GM10248 (cell line): ENCODE measurements around the gene EFNA3.
A peak's percentile ranks its signal among the peaks of the same experiment; 100 is the strongest.

ENCODE experiments used
- CTCF ChIA-PET: fragments of 300-600 bp; sonication (Branson Sonifier 250); formaldehyde crosslinking; extraction: SDS; loops from one replicate; lab custom pipeline; 2021; ENCODE audit warnings: antibody characterized with exemption; lab: Yijun Ruan, JAX
- POLR2A ChIA-PET: fragments of 350-650 bp; sonication (Branson Sonifier 250); formaldehyde crosslinking; extraction: SDS; loops from one replicate; lab custom pipeline; 2020; ENCODE audit warnings: antibody characterized with exemption; lab: Yijun Ruan, JAX
- DNase-seq: peaks from one replicate; pipeline ENCODE4 v3.0.0; 2012; ENCODE audit errors: extremely low spot score
- TF ChIP-seq, protein P1 (sequence below): IDR thresholded peaks from 2 replicates; pipeline ENCODE4 v1.5.1; 2012; ENCODE audit warnings: mild to moderate bottlenecking, low read depth; ENCODE audit errors: extremely low read depth, missing control alignments, control extremely low read depth

The EFNA3 gene

DNA sequence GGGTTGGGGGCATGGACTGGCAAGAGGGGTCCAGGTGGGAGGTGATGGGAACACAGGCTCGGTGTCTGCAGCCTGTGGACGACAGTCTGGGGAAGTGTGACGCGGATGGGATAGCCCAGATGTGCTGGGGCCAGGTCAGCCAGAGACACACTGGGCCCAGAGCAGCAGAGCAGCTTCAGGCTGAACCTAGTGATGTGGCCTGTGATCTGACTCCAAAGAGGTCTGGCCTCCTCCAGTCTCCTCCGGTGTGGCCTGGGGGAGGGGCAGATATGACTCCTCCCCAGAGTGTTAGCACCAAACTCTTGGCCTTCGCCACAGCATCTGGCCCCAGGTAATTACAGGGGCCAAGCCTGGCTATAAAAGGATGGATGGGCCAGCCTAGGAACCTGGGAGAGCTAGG, 13.5 kb downstream of the EFNA3 start:
- ChIA-PET POLR2A (interaction anchor here (0.5 to 1.5 kb wide), 3 partner anchors 70 to 81 kb away, joined by 4 to 7 read pairs (median 5); partner anchors contain the start of genes KRTCAP2 and TRIM46), CTCF (interaction anchor here (0.7 to 6.8 kb wide), 45 partner anchors 8 to 525 kb away, joined by 3 to 184 read pairs (median 6); partner anchors contain the start of genes CHRNB2, DCST1, DCST2 and EFNA4)
- TF ChIP-seq, protein P1, sequence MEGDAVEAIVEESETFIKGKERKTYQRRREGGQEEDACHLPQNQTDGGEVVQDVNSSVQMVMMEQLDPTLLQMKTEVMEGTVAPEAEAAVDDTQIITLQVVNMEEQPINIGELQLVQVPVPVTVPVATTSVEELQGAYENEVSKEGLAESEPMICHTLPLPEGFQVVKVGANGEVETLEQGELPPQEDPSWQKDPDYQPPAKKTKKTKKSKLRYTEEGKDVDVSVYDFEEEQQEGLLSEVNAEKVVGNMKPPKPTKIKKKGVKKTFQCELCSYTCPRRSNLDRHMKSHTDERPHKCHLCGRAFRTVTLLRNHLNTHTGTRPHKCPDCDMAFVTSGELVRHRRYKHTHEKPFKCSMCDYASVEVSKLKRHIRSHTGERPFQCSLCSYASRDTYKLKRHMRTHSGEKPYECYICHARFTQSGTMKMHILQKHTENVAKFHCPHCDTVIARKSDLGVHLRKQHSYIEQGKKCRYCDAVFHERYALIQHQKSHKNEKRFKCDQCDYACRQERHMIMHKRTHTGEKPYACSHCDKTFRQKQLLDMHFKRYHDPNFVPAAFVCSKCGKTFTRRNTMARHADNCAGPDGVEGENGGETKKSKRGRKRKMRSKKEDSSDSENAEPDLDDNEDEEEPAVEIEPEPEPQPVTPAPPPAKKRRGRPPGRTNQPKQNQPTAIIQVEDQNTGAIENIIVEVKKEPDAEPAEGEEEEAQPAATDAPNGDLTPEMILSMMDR, result no peak
- DNase-seq, result no peak

DNA sequence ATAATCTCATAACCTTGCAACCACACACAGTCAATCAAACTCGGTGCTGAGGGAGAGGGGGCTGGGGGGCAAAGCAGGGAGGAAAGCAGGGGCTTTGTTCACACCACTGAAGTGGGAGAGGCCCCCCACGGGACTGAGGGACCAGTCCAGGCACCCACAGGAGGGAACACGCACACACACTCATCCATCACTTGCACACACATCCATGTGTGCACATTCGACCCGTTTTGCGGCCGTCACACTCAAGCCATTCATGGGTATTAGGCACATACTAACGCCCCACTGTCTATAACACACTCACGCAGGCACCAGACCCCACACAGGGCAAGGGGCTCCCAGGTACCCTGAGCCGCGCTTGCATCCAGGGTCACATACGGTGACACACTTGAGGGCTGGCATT, 14.0 kb downstream of the EFNA3 start:
- ChIA-PET POLR2A (no interaction called here), CTCF (interaction anchor here (0.9 to 6.8 kb wide), 15 partner anchors 8 to 81 kb away, joined by 3 to 184 read pairs (median 8); partner anchors contain the start of genes EFNA4, KRTCAP2 and TRIM46)
- DNase-seq, result no peak
- TF ChIP-seq, protein P1, result no peak

DNA sequence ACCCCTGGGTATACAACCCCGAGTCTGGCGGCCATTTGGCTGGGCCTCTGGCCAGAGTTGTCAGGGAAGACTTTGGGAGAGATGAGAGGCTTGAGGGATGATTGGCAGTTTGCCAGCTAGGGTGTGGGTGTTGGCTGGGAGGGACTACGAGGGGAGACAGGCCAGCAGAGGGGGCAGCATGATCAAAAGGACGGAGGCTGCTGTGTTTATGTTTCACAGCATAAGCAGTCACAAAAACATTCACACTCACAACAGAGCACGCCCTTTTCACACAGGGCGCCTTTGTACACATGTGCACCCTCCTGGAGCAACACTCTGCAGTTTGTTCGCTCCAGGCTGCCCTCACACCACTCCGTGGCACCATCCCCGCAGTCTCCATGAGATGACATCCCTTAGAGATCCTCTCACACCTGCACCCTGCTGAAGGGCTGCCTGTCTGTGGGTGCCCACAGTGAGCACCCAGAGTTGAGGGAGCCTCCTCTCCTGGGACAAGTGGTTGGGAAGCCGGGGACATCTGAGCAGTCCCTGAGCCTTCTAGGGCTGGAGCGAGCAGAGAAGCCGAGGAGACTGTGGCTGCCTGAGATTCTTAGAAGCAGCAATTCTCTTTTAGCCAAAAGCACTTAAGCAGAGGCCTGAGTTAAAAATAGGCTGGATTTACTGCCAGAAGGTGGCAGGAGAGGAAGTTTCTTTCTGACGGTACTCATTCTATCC, 15.4 kb downstream of the EFNA3 start:
- POLR2A ChIA-PET, result no interaction called here
- DNase-seq, result no peak
- TF ChIP-seq, protein P1, result peak; percentile 17
- CTCF ChIA-PET, result interaction anchor here (1.2 to 6.8 kb wide), 5 partner anchors 9 to 99 kb away, joined by 4 to 184 read pairs (median 10); no protein-coding TSS in a partner anchor

DNA sequence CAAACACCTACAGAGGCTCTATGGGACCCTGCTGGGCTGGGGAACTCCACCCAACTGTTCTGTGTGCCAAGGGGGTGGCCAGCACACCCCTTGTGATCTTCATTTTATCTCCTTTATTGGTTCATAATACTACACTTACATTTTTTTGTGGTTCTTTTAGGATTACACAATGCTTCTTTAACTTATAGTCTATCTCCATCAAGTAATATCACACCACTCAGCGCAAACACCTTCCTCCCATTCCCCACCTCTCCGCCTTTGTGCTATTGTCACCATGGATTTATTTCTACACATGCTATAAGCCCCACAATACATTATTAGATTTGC, 15.9 kb downstream of the EFNA3 start:
- CTCF ChIA-PET, result interaction anchor here (0.9 to 4.7 kb wide), 7 partner anchors 9 to 99 kb away, joined by 3 to 29 read pairs (median 5); partner anchors contain the start of gene KRTCAP2

DNA sequence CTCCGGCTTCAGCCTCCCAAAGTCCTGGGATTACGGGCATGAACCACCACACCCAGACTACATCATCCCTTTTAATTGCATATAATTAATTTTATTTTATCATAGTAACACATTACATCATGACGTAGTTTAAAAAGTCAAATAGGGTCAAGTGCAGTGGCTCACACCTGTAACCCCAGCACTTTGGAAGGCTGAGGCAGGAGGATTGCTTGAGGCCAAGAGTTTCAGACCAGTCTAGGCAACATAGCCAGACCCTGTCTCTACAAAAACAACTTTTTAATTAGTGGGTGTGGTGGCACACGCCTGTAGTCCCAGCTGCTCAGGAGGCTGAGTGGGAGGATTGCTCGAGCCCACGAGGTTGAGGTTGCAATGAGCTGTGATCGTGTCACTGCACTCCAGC, 20.7 kb downstream of the EFNA3 start:
- CTCF ChIA-PET, result interaction anchor here (0.7 to 4.7 kb wide), 4 partner anchors 14 to 76 kb away, joined by 3 to 28 read pairs (median 4); partner anchors contain the start of gene KRTCAP2
- no peak for DNase-seq
- POLR2A ChIA-PET, result no interaction called here
- TF ChIP-seq, protein P1, result no peak

More for the DNA sequence above, 15.9 kb downstream of the EFNA3 start:
- TF ChIP-seq, protein P1, result no peak
- no peak for DNase-seq
- POLR2A ChIA-PET, result no interaction called here

DNA sequence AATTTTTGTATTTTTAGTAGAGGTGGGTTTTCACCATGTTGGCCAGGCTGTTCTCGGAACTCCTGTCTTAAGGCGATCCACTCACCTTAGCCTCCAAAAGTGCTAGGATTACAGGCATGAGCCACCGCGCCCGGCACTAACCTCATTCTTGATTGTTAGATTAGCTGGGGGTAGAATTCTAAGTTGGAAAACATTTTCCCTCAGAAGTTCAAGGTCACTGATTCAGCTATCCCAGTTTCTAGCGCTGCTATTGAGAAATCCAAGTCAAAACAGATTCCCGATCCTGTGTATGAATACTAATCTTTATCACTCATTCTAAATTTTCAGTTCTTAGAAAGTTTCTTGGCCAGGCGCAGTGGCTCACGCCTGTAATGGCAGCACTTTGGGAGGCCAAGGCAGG, 24.7 kb downstream of the EFNA3 start:
- ChIA-PET POLR2A (no interaction called here), CTCF (interaction anchor here (0.7 to 6.6 kb wide), 3 partner anchors 12 to 90 kb away, joined by 3 to 26 read pairs (median 6); no protein-coding TSS in a partner anchor)
- TF ChIP-seq, protein P1, result no peak
- DNase-seq, result no peak
